MCF 10A (cell line): ENCODE measurements around the gene NLRC5. TPM values are rescaled to one million over a fixed set of nuclear protein-coding genes. Genes with fewer than 3 reads are reported as not detected.

Experiments
- BruUV-seq: library from RNA; stranded (reverse); fragments of 400-500 nt; replicated peaks from 2 replicates; lab custom pipeline; 2021; lab: Mats Ljungman, UMichigan
- CTCF ChIA-PET: fragments of 300-600 bp; sonication (Branson Sonifier 250); formaldehyde crosslinking; extraction: SDS; loops from one replicate; lab custom pipeline; 2021; ENCODE audit warnings: antibody characterized with exemption, inconsistent platforms; lab: Yijun Ruan, JAX
- POLR2A ChIA-PET: fragments of 300-600, 350-650 bp; sonication (Branson Sonifier 250); formaldehyde crosslinking; extraction: SDS; loops from one replicate; lab custom pipeline; 2020; ENCODE audit warnings: antibody characterized with exemption, inconsistent platforms; lab: Yijun Ruan, JAX
- DNase-seq: peaks from one replicate; pipeline ENCODE4 v3.0.0-alpha.2; 2018; ENCODE audit not compliant: unreplicated experiment
- H3K27ac Mint-ChIP-seq: one replicate; pipeline ENCODE4 v1.8.0; 2022; ENCODE audit warnings: mild to moderate bottlenecking, low read depth, mixed read lengths; ENCODE audit not compliant: unreplicated experiment
- H3K27me3 Mint-ChIP-seq: one replicate; pipeline ENCODE4 v1.8.0; 2022; ENCODE audit warnings: mixed read lengths; ENCODE audit not compliant: insufficient read depth, unreplicated experiment
- H3K36me3 Mint-ChIP-seq: one replicate; pipeline ENCODE4 v1.8.0; 2022; ENCODE audit warnings: mild to moderate bottlenecking, moderate library complexity, mixed read lengths; ENCODE audit not compliant: insufficient read depth, unreplicated experiment
- H3K4me1 Mint-ChIP-seq: one replicate; pipeline ENCODE4 v1.8.0; 2022; ENCODE audit warnings: mixed read lengths; ENCODE audit not compliant: insufficient read depth, unreplicated experiment
- H3K4me3 Mint-ChIP-seq: one replicate; pipeline ENCODE4 v1.8.0; 2022; ENCODE audit warnings: mild to moderate bottlenecking, moderate library complexity, mixed read lengths; ENCODE audit not compliant: unreplicated experiment
- H3K9me3 Mint-ChIP-seq: one replicate; pipeline ENCODE4 v1.8.0; 2022; ENCODE audit warnings: mixed read lengths; ENCODE audit not compliant: unreplicated experiment
- intact Hi-C: fragments of 100-400 bp; cut with micrococcal nuclease; formaldehyde crosslinking; loops from 2 replicates; pipeline ENCODE4 v1.14.1; 2022
- total RNA-seq: library from RNA; stranded (reverse); gene quantifications from 2 replicates; pipeline ENCODE4 v1.2.3, GENCODE V29; 2022
- TF ChIP-seq, protein P1 (sequence below): fragments of 200-600 bp; IDR thresholded peaks from one replicate; pipeline ENCODE4 v1.8.0; 2022; ENCODE audit warnings: antibody characterized with exemption, mild to moderate bottlenecking; ENCODE audit not compliant: unreplicated experiment

The NLRC5 gene
- total RNA-seq, 1 experiment from 2014 or later = 8.0 TPM

DNA sequence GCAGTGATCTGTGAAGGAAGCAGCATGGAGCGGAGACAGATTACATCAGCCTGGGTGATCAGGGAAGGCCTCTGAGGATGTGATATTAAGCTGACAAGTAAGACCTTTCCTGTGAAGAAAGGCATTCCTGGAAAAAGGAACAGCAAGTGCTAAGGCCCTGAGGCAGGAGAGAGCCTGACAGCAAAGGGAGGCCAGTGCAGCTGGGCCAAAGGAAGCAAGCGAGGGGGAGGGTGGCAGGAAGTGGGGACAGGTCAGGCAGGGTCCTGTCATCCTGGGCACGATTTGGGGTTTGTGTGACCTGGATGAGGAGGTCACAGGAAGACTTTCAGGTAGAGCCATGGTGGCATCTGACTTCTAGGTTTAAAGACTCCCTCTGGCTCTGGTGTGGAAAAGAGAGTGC is 115.3 kb downstream of the NLRC5 start:
- DNase-seq = no peak
- TF ChIP-seq, protein P1, sequence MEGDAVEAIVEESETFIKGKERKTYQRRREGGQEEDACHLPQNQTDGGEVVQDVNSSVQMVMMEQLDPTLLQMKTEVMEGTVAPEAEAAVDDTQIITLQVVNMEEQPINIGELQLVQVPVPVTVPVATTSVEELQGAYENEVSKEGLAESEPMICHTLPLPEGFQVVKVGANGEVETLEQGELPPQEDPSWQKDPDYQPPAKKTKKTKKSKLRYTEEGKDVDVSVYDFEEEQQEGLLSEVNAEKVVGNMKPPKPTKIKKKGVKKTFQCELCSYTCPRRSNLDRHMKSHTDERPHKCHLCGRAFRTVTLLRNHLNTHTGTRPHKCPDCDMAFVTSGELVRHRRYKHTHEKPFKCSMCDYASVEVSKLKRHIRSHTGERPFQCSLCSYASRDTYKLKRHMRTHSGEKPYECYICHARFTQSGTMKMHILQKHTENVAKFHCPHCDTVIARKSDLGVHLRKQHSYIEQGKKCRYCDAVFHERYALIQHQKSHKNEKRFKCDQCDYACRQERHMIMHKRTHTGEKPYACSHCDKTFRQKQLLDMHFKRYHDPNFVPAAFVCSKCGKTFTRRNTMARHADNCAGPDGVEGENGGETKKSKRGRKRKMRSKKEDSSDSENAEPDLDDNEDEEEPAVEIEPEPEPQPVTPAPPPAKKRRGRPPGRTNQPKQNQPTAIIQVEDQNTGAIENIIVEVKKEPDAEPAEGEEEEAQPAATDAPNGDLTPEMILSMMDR = no peak
- no peak overlapping the region for H3K4me3 Mint-ChIP-seq
- ChIA-PET POLR2A (no interaction called here), CTCF (interaction anchor here (0.6 kb wide), 2 partner anchors 190 to 314 kb away, joined by 3 read pairs; no protein-coding TSS in a partner anchor)
- no peaks in the 10 kb centered on the region for H3K27me3 Mint-ChIP-seq
- no peaks in the 10 kb centered on the region for H3K36me3 Mint-ChIP-seq
- H3K27ac Mint-ChIP-seq = peak overlapping the region; percentile 10
- intact Hi-C loops = no loop called here
- no peaks in the 10 kb centered on the region for H3K9me3 Mint-ChIP-seq
- no TSS peak for BruUV-seq
- peaks cover 26% of the 10 kb centered on the region for H3K4me1 Mint-ChIP-seq

DNA sequence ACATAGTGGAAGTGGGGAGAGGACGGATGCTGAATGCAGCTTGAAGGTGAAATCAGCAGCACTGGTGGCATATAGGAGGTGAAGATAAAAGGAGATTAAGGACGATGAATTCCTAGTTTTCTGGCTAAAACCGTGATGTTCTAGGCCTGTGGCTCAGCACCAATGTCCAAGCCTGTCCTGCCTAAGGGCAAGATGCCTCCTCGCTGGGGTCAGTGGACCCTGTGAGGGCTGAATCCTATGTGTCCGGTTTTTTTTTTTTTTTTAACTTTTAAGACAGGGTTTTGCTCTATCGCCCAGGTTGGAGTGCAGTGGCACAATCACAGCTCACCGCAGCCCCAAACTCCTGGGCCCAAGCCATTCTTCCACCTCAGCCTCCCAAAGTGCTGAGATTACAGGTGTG is 115.8 kb downstream of the NLRC5 start:
- POLR2A ChIA-PET = no interaction called here
- no TSS peak for BruUV-seq
- CTCF ChIA-PET = interaction anchor here (0.6 kb wide), 2 partner anchors 70 to 190 kb away, joined by 3 read pairs; no protein-coding TSS in a partner anchor
- peaks cover 21% of the 10 kb centered on the region for H3K4me1 Mint-ChIP-seq
- intact Hi-C loops = no loop called here
- H3K36me3 Mint-ChIP-seq = no peaks in the 10 kb centered on the region
- no peak overlapping the region for H3K4me3 Mint-ChIP-seq
- H3K27ac Mint-ChIP-seq = no peak overlapping the region
- no peak for DNase-seq
- TF ChIP-seq, protein P1 = no peak
- no peaks in the 10 kb centered on the region for H3K9me3 Mint-ChIP-seq
- H3K27me3 Mint-ChIP-seq = no peaks in the 10 kb centered on the region

DNA sequence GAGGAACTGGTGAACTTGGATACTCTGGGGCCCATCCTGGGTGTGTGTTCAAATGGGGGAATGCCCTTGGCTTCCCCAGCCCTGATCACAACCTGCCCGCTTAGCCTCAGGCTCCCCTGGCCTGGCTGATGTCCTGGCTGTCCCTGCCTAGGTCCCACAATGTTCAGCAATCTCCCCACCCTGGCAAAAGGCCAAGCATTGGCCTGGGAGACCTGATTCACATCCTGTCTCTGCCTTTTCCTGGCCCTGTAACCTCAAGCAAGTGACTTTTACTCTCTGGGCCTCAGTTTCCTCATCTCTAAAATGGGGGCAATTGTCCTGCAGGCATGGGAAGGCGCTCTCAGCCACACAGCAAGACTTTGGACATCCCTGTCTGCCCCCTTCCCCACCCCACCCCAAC is 117.4 kb downstream of the NLRC5 start:
- H3K27me3 Mint-ChIP-seq = no peaks in the 10 kb centered on the region
- TF ChIP-seq, protein P1 = no peak
- POLR2A ChIA-PET = no interaction called here
- DNase-seq = peak; percentile 66
- no peak overlapping the region for H3K27ac Mint-ChIP-seq
- H3K36me3 Mint-ChIP-seq = peaks cover 5% of the 10 kb centered on the region
- intact Hi-C loops = no loop called here
- H3K9me3 Mint-ChIP-seq = no peaks in the 10 kb centered on the region
- CTCF ChIA-PET = interaction anchor here (0.6 to 1.2 kb wide), 2 partner anchors 14 to 650 kb away, joined by 3 to 4 read pairs; partner anchors contain the start of gene CPNE2
- no peak overlapping the region for H3K4me3 Mint-ChIP-seq
- no TSS peak for BruUV-seq
- peaks cover 17% of the 10 kb centered on the region for H3K4me1 Mint-ChIP-seq

DNA sequence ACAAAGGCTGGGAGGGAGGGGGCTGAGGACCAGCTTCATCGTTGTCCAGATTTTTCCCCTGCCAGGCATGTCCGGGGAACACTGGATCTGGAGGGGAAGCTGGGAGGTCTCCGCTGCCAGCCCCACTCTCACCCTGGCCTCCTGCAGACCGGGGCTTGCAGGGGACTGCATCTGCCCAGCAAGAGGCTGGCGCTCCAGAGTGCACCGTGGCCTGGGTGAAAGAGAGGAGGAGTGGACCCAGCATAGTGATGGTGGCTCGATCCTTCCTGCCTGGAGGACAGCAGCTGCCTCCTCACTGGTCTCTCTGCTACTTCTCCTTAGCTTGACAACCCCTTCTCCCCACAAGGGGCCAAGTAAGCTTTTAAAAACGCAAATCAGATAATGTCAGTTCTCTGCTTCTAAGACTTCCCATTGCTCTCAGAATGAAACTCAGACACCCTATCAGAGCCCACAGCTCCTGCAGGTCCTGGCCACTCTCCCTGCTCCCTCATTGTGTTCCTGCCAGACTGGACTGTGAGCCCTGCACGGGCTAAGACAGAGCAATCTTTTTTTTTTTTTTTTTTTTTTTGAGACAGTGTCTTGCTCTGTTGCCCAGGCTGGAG is 118.1 kb downstream of the NLRC5 start:
- TF ChIP-seq, protein P1 = no peak
- H3K36me3 Mint-ChIP-seq = peaks cover 5% of the 10 kb centered on the region
- H3K4me1 Mint-ChIP-seq = peaks cover 17% of the 10 kb centered on the region
- ChIA-PET CTCF (interaction anchor here (0.5 to 1.2 kb wide), 5 partner anchors 15 to 238 kb away, joined by 3 to 4 read pairs (median 3); partner anchors contain the start of gene CPNE2), POLR2A (interaction anchor here (0.7 kb wide), 1 partner anchor 428 kb away, joined by 3 read pairs; no protein-coding TSS in a partner anchor)
- intact Hi-C loops = no loop called here
- no TSS peak for BruUV-seq
- no peak overlapping the region for H3K4me3 Mint-ChIP-seq
- DNase-seq = no peak
- no peak overlapping the region for H3K27ac Mint-ChIP-seq
- no peaks in the 10 kb centered on the region for H3K27me3 Mint-ChIP-seq
- no peaks in the 10 kb centered on the region for H3K9me3 Mint-ChIP-seq
